Fibroblast of skin of left quadriceps (primary cell): ENCODE measurements around the gene FANCL.
"Not testable (repeated sequence)": the region's sequence is repeated elsewhere in the genome, so short reads cannot be mapped to it uniquely, and the experiment has no call there.

Source experiments
- DNase-seq, 2 experiments: peaks; one replicate each; pipeline ENCODE4 v3.0.0-alpha.2; 2013; ENCODE audit warnings: low read depth in 2 of 2

Gene FANCL

DNA sequence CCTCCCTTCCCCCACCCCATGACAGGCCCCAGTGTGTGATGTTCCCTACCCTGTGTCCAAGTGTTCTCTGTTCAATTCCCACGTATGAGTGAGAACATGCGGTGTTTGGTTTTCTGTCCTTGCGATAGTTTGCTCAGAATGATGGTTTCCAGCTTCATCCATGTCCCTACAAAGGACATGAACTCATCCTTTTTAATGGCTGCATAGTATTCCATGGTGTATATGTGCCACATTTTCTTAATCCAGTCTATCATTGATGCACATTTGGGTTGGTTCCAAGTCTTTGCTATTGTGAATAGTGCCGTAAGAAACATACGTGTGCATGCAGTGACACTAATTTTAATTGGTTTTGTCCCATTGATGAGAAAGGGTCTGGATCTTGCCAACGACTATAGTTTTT lies 95.4 kb downstream of the FANCL start:
- DNase-seq: not testable (repeated sequence)

DNA sequence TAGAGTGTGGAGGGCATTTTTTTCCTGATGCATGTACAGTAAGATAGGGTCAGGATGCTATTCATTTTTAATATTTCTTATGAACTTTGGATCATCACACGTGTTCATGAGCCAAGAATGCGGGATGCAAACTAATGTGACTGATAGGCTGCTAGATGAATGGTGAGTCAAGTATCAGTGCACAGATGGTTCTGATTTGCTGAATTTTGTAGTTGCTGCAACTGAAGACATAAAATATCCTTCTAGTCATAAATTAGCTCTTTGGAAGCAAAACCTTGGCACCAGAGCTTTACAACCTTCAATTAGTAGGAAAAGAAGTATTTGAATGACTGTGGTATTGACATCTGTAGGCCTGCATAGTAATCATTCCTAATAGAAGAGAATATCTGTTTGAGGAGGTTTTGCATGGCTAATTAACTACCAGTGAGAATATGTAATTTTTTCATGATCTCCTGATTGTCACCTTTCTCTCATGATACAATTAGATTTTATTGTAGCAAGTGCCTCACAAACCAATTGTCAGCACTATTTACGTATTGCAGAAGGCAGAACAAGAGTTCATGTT lies 100.5 kb downstream of the FANCL start:
- DNase-seq: peak; percentile 95

DNA sequence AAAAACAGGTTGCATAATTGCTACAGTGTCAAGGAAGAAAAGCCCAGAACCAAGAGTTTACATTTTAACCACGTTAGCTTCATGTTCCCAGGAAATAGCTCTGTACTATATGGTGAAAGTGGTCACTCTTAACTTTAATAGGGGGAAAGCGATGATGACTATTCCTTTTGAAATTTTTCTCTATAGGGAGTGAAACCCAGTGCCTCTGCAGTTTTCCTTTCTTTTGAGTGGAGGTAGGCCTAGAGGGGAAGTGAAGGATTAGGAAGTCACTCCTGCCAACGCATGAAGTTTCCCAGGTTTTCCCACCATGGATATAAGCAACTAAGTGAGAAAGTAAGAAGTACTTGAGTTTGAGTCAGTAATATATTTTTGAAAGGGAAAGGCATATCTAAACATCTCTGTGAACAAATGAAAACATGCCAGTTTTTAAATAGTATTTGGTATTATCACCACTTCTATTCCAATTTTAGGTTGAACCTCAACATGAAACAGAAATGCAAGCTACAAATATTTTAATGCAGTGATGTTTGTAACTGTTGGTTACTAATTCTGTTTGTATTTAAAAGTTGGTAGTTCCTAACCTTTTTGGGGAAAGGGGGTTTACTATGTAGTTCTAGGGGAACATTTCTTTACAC lies 102.6 kb downstream of the FANCL start:
- DNase-seq: no peak

DNA sequence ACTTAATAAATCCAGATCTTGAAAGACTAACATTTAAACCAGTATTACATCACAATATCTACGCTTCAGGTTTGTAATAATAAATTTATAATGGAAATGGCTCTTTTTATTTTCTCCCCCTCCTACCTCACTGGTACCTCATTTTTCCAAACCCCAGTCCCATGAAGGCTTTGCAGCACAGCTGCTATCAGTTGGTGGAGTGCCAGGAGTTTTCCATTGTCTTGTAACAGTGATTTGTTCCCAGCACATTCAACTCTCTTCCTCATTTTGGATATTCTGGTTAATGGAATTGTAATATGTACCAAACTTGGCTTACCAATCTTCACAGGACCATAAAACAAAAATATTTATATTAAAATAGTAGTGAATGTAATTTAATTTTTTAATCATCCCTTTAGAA lies 103.3 kb downstream of the FANCL start:
- no peak for DNase-seq

DNA sequence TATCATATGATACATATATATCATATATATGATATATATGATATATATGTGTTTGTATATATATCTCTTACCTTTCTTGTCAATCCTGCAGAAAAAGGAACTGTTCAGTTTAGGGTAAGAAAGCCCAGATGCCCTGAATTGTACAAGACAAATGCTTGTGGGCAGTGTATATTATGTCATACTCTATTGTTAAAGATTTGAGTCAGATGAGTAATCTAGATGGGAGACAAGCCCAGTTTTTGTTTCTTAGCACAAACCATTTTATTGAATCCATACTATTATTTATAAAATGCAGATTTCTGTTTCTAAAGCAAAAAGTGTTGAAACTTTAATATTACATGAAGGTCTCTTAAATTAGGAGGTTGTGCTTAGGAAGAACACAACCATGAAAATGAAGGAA lies 103.9 kb downstream of the FANCL start:
- no peak for DNase-seq

DNA sequence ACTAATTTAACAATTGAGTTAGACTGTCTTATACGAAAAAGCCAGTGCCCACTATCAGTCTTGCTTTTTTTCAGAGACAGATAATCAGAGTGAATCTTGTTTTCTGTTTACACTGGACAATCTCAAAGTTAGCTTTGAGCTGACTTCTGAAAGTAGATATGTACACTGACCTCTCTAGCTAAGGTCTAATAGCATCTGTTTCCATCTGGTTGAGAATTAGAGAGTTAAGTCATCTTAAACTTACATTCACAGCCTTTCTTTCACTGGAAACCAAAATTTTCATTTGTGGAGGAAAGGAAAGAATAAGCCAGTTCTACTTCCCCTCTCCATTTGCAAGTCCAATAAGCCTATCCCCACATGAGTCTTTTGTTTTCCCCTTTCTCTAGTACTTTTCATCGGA lies 105.3 kb downstream of the FANCL start:
- no peak for DNase-seq

DNA sequence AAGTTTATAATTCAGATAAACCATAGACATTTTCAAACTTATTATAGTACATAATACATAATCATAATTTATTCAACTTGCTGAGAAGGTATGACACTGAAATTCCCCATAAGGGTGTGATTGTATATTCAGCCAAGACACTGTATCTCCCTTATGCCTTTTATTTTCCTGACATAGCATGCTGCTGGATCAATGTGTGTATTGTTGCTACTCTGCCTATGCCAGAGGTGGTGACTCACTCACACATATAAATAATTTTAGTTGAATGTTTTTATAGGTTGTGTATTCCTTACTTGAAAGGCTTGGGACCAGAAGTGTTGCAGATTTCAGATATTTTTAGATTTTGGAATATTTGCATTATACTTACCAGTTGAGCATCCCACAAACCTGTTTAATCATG lies 107.7 kb downstream of the FANCL start:
- no peak for DNase-seq

DNA sequence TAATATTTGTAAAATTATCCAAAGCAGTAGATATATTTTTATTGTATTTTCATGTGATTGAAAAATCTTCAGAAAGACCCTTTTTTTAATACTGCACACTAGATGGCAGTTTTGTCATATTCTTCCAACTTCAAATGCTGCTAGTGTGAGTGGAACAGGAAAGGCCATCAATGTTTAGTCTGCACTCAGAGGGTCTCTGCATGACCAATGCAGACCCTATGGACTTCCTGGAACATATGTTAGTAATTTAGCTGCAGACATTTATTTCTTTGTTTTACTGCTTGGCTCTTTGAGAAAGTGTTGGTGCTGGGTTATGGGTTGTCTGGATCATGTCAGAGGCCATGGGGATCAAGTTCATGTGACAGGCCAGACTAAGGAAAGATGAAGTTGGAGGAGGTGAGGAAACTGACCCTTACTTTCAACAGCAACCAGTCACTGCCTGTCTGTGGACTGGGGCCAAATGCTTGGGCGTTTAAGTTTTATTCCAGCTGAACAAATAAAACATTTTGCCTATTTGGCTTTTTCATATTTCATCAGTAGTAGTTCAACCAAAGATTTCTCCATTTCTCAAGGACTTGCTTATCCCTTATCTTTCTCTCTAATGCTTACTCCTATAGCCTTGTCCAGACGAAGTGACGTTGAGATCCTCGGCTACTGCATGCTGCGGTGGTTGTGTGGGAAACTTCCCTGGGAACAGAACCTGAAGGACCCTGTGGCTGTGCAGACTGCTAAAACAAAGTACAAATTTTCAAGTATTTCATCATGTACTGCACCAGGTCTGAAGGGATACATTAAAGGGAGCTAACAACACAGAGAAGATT lies 109.7 kb downstream of the FANCL start:
- DNase-seq: no peak

DNA sequence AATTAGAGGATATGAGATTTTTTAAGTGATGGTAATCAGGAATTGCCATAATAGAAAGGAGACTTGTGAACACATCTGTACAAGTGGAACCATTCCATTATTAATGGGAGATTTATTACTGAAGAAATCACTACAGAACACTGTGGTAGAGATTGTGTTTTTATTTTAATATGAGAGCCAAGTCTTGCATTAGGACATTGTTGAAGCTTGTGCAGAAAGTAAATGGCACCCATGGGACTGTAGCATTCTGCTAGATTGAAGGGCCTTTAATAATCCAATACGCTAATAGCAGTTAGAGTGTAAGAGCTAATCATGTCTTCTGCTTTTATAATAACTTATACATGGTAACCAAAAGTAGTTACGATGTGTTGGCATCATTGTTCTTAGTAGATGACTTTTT lies 110.9 kb downstream of the FANCL start:
- no peak for DNase-seq

DNA sequence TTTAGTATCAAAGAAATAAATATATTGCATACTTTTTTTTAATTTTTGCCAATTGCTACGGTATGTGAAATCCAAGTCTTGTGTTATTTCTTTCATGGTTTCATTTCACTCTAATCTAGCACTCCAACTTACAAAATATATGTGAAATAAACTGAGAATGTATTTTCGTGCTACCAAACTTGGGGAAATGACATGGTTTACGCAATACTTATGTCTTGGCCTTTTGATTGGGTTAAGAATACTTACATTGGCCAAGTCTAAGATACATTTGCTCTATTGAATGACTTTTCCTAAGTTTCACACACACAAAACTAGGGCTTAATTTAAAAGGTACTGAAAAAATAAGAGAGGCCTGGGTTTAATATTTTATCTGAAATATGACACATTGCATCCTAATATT lies 114.0 kb downstream of the FANCL start:
- DNase-seq: no peak

DNA sequence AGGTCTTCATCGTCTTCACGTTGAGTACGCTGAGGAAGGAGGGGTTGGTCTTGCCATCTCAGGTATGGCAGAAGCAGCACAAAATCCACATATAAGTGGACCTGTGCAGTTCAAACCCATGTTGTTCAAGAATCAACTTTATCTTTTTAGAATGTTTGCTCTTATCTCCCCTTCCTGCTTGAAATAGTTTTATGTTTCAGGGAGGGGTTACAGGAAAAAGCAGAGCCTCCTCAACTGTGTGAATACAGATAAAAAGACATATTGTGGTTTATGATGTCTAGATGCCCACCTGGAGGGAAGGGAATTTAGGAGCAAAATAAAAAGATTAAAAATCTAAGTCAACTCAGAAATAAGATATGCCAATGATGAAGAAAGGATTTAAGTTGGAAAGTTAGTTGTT lies 118.6 kb downstream of the FANCL start:
- no peak for DNase-seq

DNA sequence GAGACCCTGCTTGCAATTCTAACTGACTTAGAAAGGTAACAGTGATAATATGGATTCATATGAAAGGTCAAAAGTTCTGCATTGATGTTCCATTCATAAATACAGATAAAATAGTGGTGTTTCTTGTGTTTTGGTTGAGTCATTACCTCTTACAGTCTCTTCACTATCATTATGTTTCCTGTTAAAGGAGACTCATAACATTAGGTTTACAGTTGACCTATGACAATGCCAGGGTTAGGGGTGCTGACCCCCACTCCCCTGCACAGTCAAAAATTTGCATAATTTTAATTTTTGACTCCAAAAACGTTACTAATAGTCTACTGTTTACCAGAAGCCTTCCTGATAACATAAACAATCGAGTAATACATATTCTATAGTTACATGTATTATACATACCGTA lies 119.1 kb downstream of the FANCL start:
- no peak for DNase-seq

DNA sequence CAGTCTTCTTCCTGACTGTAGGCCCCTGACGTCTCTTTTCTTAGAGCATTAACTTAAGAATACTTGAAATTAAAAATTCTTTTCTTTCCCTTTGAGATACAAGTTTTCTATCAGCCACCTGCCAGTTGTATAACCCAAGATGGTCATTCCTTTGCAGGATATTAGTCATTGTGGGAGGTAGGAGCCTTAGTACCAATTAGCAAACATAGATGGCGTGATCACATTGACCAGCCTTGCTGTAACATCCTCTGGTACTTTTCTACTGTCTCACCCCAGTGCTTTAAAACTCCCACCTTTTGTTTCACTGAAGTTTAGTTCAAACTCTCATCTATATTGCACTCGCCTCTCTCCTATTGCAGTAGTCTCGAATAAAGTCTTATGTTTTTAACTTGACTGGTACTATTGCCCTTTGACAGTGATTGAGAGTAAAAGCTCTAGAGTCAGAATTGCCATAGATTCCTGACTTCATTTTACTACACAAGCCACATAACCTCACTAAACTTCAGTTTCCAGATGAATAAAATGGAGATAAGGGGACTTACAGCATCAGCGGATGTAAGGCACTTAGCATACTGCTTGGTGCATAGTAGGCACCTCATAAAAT lies 120.4 kb downstream of the FANCL start:
- DNase-seq: no peak

DNA sequence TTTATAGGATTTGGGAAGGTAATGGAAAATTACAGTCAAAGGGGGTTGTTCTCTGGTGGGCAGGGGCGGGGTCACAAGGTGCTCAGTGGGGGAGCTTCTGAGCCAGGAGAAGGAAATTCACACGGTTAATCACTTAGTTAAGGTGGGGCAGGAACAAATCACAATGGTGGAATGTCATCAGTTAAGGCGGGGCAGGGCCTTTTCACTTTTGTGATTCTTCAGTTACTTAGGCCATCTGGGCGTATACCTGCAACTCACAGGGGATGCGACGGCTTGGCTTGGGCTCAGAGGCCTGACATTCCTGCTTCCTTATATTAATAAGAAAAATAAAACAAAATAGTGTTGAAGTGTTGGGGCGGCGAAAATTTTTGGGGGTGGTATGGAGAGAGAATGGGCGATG lies 127.6 kb downstream of the FANCL start:
- not testable (repeated sequence) for DNase-seq

DNA sequence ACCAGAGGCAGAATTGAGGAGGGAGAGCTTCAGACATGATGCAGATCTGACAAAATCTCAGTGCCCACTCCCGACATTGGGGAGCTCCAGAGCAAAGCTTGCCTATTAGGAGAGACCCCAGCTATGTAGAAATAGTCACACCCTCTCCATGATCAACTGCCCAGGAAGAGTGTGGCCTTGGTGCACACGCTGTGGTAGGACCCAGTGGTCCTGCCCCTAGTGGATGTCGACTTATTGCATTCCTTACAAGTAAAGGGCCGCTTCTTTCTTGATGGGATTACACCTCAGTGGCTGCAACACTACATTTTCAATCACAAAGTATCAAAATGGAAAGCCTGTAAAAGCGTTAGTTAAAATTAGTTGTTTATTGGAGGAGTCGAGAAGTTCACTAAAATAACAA lies 130.4 kb downstream of the FANCL start:
- no peak for DNase-seq

DNA sequence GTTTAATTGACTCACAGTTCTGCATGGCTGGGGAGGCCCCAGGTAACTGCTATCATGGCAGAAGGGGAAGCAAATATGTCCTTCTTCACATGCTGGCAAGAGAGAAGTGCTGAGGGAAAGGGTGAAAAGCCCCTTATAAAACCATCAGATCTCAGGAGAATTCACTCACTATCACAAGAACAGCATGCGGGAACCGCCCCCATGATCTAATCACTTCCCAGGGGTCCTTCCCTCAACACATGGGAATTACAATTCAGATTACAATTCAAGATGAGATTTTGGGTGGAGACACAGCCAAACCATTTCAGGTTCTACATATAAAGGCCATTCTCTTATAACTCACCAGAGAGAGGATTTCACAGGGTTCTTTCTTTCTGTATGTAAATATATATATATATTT lies 131.6 kb downstream of the FANCL start:
- DNase-seq: no peak
